GM12878 (cell line): ENCODE data around the gene PNPLA3. TPM values are rescaled to one million over a fixed set of nuclear protein-coding genes. Genes with fewer than 3 reads are reported as not detected.

Experiments
- ATAC-seq: fragments of 200-7000 bp; cut with Tn5 transposase; 3 replicates; pipeline ENCODE4 v1.9.1; 2020; ENCODE audit warnings: mild to moderate bottlenecking, moderate library complexity
- BruUV-seq: library from RNA; stranded (reverse); fragments of 400-500 nt; replicated peaks from 2 replicates; lab custom pipeline; 2021; lab: Mats Ljungman, UMichigan
- CTCF ChIA-PET: fragments of 300-600 bp; sonication (Branson Sonifier 250); formaldehyde crosslinking; extraction: SDS; loops from one replicate; lab custom pipeline; 2021; ENCODE audit warnings: inconsistent platforms; lab: Yijun Ruan, JAX
- POLR2A ChIA-PET: fragments of 350-600 bp; formaldehyde crosslinking; extraction: SDS; loops from one replicate; lab custom pipeline; 2021; ENCODE audit warnings: inconsistent platforms; lab: Charles Lee
- RAD21 ChIA-PET: fragments of 300-600 bp; sonication (Branson Sonifier 250); formaldehyde crosslinking; loops from one replicate; lab custom pipeline; 2023; ENCODE audit warnings: antibody characterized with exemption; ENCODE audit not compliant: unreplicated experiment; lab: Charles Lee
- SMC1A ChIA-PET: fragments of 300-600 bp; sonication (Branson Sonifier 250); formaldehyde crosslinking; loops from one replicate; lab custom pipeline; 2023; ENCODE audit not compliant: unreplicated experiment, uncharacterized antibody; lab: Charles Lee
- DNase-seq: peaks from one replicate; pipeline ENCODE4 v3.0.0-alpha.2; 2011; ENCODE audit warnings: low read depth, low spot score
- FAIRE-seq: peaks from 3 replicates; lab custom pipeline; 2011; peaks lifted over from hg19 to GRCh38; lab: Jason Lieb, UNC
- H2AFZ ChIP-seq: 2 replicates; pipeline ENCODE4 v1.6.0; 2011; ENCODE audit warnings: low read depth, low read length, control low read depth; ENCODE audit not compliant: control insufficient read depth
- H3K27ac ChIP-seq: 2 replicates; pipeline ENCODE4 v1.5.1; 2011; ENCODE audit warnings: control low read depth; ENCODE audit not compliant: control insufficient read depth, insufficient read depth
- H3K27me3 ChIP-seq, 2 experiments: replicated peaks in 1 of 2; 2 replicates each; pipeline versions ENCODE4 v1.6.0 to v1.6.1; 2011; ENCODE audit warnings: low read length in 1 of 2; ENCODE audit not compliant: control insufficient read depth in 2 of 2, insufficient read depth in 2 of 2
- H3K36me3 ChIP-seq, 2 experiments: 2 replicates each; pipeline ENCODE4 v1.5.1; 2011; ENCODE audit warnings: low read length in 1 of 2; ENCODE audit not compliant: control insufficient read depth in 2 of 2, insufficient read depth in 2 of 2
- H3K4me1 ChIP-seq: 2 replicates; pipeline ENCODE4 v1.6.1; 2011; ENCODE audit warnings: mild to moderate bottlenecking, low read length, moderate library complexity, mixed read lengths; ENCODE audit not compliant: control insufficient read depth, insufficient read depth
- H3K4me2 ChIP-seq: 2 replicates; pipeline ENCODE4 v1.6.0; 2011; ENCODE audit warnings: control low read depth; ENCODE audit not compliant: control insufficient read depth, insufficient read depth
- H3K4me3 ChIP-seq: fragments of 200-600 bp; sonication (generic); 2 replicates; pipeline ENCODE4 v1.5.1; 2016
- H3K79me2 ChIP-seq: 2 replicates; pipeline ENCODE4 v1.6.0; 2011; ENCODE audit warnings: low read length; ENCODE audit not compliant: control insufficient read depth, insufficient read depth
- H3K9ac ChIP-seq: 2 replicates; pipeline ENCODE4 v1.8.0; 2011; ENCODE audit warnings: low read length, control low read depth, mixed read lengths; ENCODE audit not compliant: control insufficient read depth, insufficient read depth
- H3K9me3 ChIP-seq: replicated peaks from 3 replicates; pipeline ENCODE4 v1.5.1; 2011; ENCODE audit warnings: mild to moderate bottlenecking, low read length; ENCODE audit not compliant: control insufficient read depth, insufficient read depth
- H4K20me1 ChIP-seq: 2 replicates; pipeline ENCODE4 v1.6.0; 2011; ENCODE audit not compliant: control insufficient read depth, insufficient read depth
- ASH2L ChIP-seq: fragments of 300-600, 200-600 bp; sonication (generic); IDR thresholded peaks from 2 replicates; pipeline ENCODE4 v1.6.1; 2017; ENCODE audit warnings: low read depth, mild to moderate bottlenecking, borderline replicate concordance
- BHLHE40 ChIP-seq, 2 experiments: fragments of 450-650 bp in 1 of 2; IDR thresholded peaks; 2 replicates each; pipeline ENCODE4 v1.6.1; 2011 to 2017; ENCODE audit warnings: low read depth in 2 of 2, borderline replicate concordance in 1 of 2, improper control_type of control experiment in 1 of 2, low read length in 1 of 2, mild to moderate bottlenecking in 1 of 2
- CHD2 ChIP-seq: IDR thresholded peaks from 2 replicates; pipeline ENCODE4 v1.6.1; 2011; ENCODE audit warnings: low read depth, low read length, improper control_type of control experiment, borderline replicate concordance
- ESRRA ChIP-seq: IDR thresholded peaks from 2 replicates; pipeline ENCODE4 v1.6.1; 2012; ENCODE audit warnings: mild to moderate bottlenecking, low read length, improper control_type of control experiment
- FOS ChIP-seq: IDR thresholded peaks from 3 replicates; pipeline ENCODE4 v1.6.1; 2011; ENCODE audit warnings: borderline replicate concordance; ENCODE audit not compliant: insufficient read length; ENCODE audit errors: extremely low read depth
- MTA2 ChIP-seq: fragments of 450-650 bp; IDR thresholded peaks from 2 replicates; pipeline ENCODE4 v1.6.1; 2016; ENCODE audit warnings: low read depth, mild to moderate bottlenecking, moderate library complexity
- MTA3 ChIP-seq: IDR thresholded peaks from 2 replicates; pipeline ENCODE4 v1.6.1; 2012; ENCODE audit warnings: low read length, inconsistent platforms, borderline replicate concordance
- NR2C1 ChIP-seq: fragments of 450-650 bp; IDR thresholded peaks from 2 replicates; pipeline ENCODE4 v1.6.1; 2017; ENCODE audit warnings: antibody characterized with exemption, mild to moderate bottlenecking, moderate library complexity
- PML ChIP-seq: IDR thresholded peaks from 2 replicates; pipeline ENCODE4 v1.6.1; 2012; ENCODE audit warnings: low read length, inconsistent platforms
- POLR2A ChIP-seq: IDR thresholded peaks from 2 replicates; pipeline ENCODE4 v1.6.1; 2011; ENCODE audit warnings: low read depth, mild to moderate bottlenecking, low read length
- PRDM15 ChIP-seq: fragments of 450-650 bp; formaldehyde crosslinking; IDR thresholded peaks from 2 replicates; pipeline ENCODE4 v1.4.0; 2020; ENCODE audit warnings: mild to moderate bottlenecking, moderate library complexity
- SIX5 ChIP-seq: IDR thresholded peaks from 2 replicates; pipeline ENCODE4 v1.6.1; 2011; ENCODE audit warnings: mild to moderate bottlenecking, low read depth, low read length, moderate library complexity; ENCODE audit not compliant: severe bottlenecking
- SKIL ChIP-seq: fragments of 450-650 bp; IDR thresholded peaks from 2 replicates; pipeline ENCODE4 v1.6.1; 2017; ENCODE audit warnings: mild to moderate bottlenecking, low read depth, inconsistent platforms; ENCODE audit not compliant: poor library complexity, severe bottlenecking
- SPI1 ChIP-seq: IDR thresholded peaks from 2 replicates; pipeline ENCODE4 v1.6.1; 2011; ENCODE audit warnings: low read depth, mild to moderate bottlenecking, low read length, moderate library complexity, borderline replicate concordance; ENCODE audit not compliant: insufficient read depth
- ZNF687 ChIP-seq: fragments of 450-650 bp; IDR thresholded peaks from 2 replicates; pipeline ENCODE4 v1.6.1; 2017; ENCODE audit warnings: mild to moderate bottlenecking, moderate library complexity
- ZZZ3 ChIP-seq: IDR thresholded peaks from 2 replicates; pipeline ENCODE4 v1.6.1; 2011; ENCODE audit warnings: low read depth; ENCODE audit not compliant: control insufficient read depth, insufficient read length
- WGBS: methylation state at CpG from one replicate; pipeline ENCODE4 v1.1.6; 2016; ENCODE audit warnings: low lambda C conversion rate; ENCODE audit not compliant: insufficient replicate concordance, insufficient coverage; ENCODE audit errors: missing lambda C conversion rate; 5-methylcytosine and 5-hydroxymethylcytosine counted together
- in situ Hi-C: fragments of 300-500 bp; cut with MboI; formaldehyde crosslinking; loops from 9 replicates; pipeline ENCODE4 v1.14.3; 2018; ENCODE audit warnings: mixed read lengths
- intact Hi-C: fragments of 100-400 bp; cut with micrococcal nuclease; formaldehyde crosslinking; loops from one replicate; pipeline ENCODE4 v1.14.2; 2022; ENCODE audit not compliant: unreplicated experiment
- polyA plus RNA-seq, 11 experiments: library from polyadenylated mRNA; depleted of rRNA in 4 of 11; unstranded in 6 of 11; stranded (reverse) in 5 of 11; fragments of >200 nt; fragmentation: Nextera tagmentation in 4 of 11; fragmentation: Illumina TruSeq in 1 of 11; extraction: Ambion mirVana in 4 of 11; extraction: Trizol in 1 of 11; gene quantifications; 1 replicate in 1 of 11; 2 replicates in 10 of 11; pipeline versions ENCODE4 v1.2.1 to v1.2.3, GENCODE V29; 2011 to 2016; ENCODE audit warnings: inconsistent platforms in 2 of 11, missing spikeins in 2 of 11, low read depth in 1 of 11
- total RNA-seq, 4 experiments: library from RNA; depleted of rRNA in 3 of 4; stranded (reverse); fragments of >200 nt in 3 of 4; fragmentation: Illumina TruSeq in 1 of 4; extraction: Trizol in 1 of 4; gene quantifications; 2 replicates each; pipeline versions ENCODE4 v1.2.1 to v1.2.3, GENCODE V29; 2013 to 2021

The PNPLA3 gene
- total and polyA plus RNA-seq, 10 of the 15 experiments (the other 5 are each of a cell fraction or from before 2014, with no cell fraction given): 0.05 to 0.08 TPM; not detected in 8

- DNase-seq (no peak), FAIRE-seq (no peak), ATAC-seq (no peak)
- H3K4me2 ChIP-seq: no peak overlapping the region
- no peaks in the 10 kb centered on the region for H3K79me2 ChIP-seq
- no peaks in the 10 kb centered on the region for H3K36me3 ChIP-seq
- no peaks in the 10 kb centered on the region; the same call in 1 of the 2 replicates for H4K20me1 ChIP-seq
- no peaks in the 10 kb centered on the region; a peak in 1 of 4 replicates for H3K27me3 ChIP-seq
- intact Hi-C loops (no loop called here), in situ Hi-C loops (no loop called here)
- no peaks in the 10 kb centered on the region for H3K9me3 ChIP-seq
- ChIA-PET RAD21 (no interaction called here), CTCF (no interaction called here), POLR2A (no interaction called here), SMC1A (no interaction called here)
- H3K27ac ChIP-seq: no peak overlapping the region
- H3K4me1 ChIP-seq: no peaks in the 10 kb centered on the region
- no TSS peak for BruUV-seq
- no peak overlapping the region for H3K9ac ChIP-seq
- no peak overlapping the region for H2AFZ ChIP-seq
- H3K4me3 ChIP-seq: no peak overlapping the region
- WGBS: 36% methylated on average over 4 of the region's 4 CpGs
- TF ChIP-seq ZZZ3 (no peak), MTA2 (no peak), MTA3 (no peak), SKIL (no peak), CHD2 (no peak), ASH2L (no peak), ESRRA (no peak), SPI1 (no peak), PML (no peak), BHLHE40 (IDR thresholded peaks at IDR 0.05; ENCODE audit: borderline replicate concordance in 1 of 2, low read depth in 2 of 2, low read length in 1 of 2) (no peak), PRDM15 (CRISPR knock-in tag) (no peak), NR2C1 (no peak), POLR2A (no peak), SIX5 (no peak), FOS (no peak), ZNF687 (no peak)
Measured at GRCh38 chr22:43931771-43932170, 8.2 kb downstream of the PNPLA3 start.
